GM12878 (cell line): ENCODE results near the gene DYNC1I1. TPM values are rescaled to one million over a fixed set of nuclear protein-coding genes. Genes with fewer than 3 reads are reported as not detected.
A peak's percentile ranks its signal among the peaks of the same experiment; 100 is the strongest.

Experiments used
- ATAC-seq: fragments of 200-7000 bp; cut with Tn5 transposase; 3 replicates; pipeline ENCODE4 v1.9.1; 2020; ENCODE audit warnings: mild to moderate bottlenecking, moderate library complexity
- BruUV-seq: library from RNA; stranded (reverse); fragments of 400-500 nt; replicated peaks from 2 replicates; lab custom pipeline; 2021; lab: Mats Ljungman, UMichigan
- CTCF ChIA-PET: fragments of 300-600 bp; sonication (Branson Sonifier 250); formaldehyde crosslinking; extraction: SDS; loops from one replicate; lab custom pipeline; 2021; ENCODE audit warnings: inconsistent platforms; lab: Yijun Ruan, JAX
- POLR2A ChIA-PET: fragments of 350-600 bp; formaldehyde crosslinking; extraction: SDS; loops from one replicate; lab custom pipeline; 2021; ENCODE audit warnings: inconsistent platforms; lab: Charles Lee
- RAD21 ChIA-PET: fragments of 300-600 bp; sonication (Branson Sonifier 250); formaldehyde crosslinking; loops from one replicate; lab custom pipeline; 2023; ENCODE audit warnings: antibody characterized with exemption; ENCODE audit not compliant: unreplicated experiment; lab: Charles Lee
- SMC1A ChIA-PET: fragments of 300-600 bp; sonication (Branson Sonifier 250); formaldehyde crosslinking; loops from one replicate; lab custom pipeline; 2023; ENCODE audit not compliant: unreplicated experiment, uncharacterized antibody; lab: Charles Lee
- DNase-seq: peaks from one replicate; pipeline ENCODE4 v3.0.0-alpha.2; 2011; ENCODE audit warnings: low read depth, low spot score
- FAIRE-seq: peaks from 3 replicates; lab custom pipeline; 2011; peaks lifted over from hg19 to GRCh38; lab: Jason Lieb, UNC
- H2AFZ ChIP-seq: 2 replicates; pipeline ENCODE4 v1.6.0; 2011; ENCODE audit warnings: low read depth, low read length, control low read depth; ENCODE audit not compliant: control insufficient read depth
- H3K27ac ChIP-seq: 2 replicates; pipeline ENCODE4 v1.5.1; 2011; ENCODE audit warnings: control low read depth; ENCODE audit not compliant: control insufficient read depth, insufficient read depth
- H3K27me3 ChIP-seq, 2 experiments: replicated peaks in 1 of 2; 2 replicates each; pipeline versions ENCODE4 v1.6.0 to v1.6.1; 2011; ENCODE audit warnings: low read length in 1 of 2; ENCODE audit not compliant: control insufficient read depth in 2 of 2, insufficient read depth in 2 of 2
- H3K36me3 ChIP-seq, 2 experiments: 2 replicates each; pipeline ENCODE4 v1.5.1; 2011; ENCODE audit warnings: low read length in 1 of 2; ENCODE audit not compliant: control insufficient read depth in 2 of 2, insufficient read depth in 2 of 2
- H3K4me1 ChIP-seq: 2 replicates; pipeline ENCODE4 v1.6.1; 2011; ENCODE audit warnings: mild to moderate bottlenecking, low read length, moderate library complexity, mixed read lengths; ENCODE audit not compliant: control insufficient read depth, insufficient read depth
- H3K4me2 ChIP-seq: 2 replicates; pipeline ENCODE4 v1.6.0; 2011; ENCODE audit warnings: control low read depth; ENCODE audit not compliant: control insufficient read depth, insufficient read depth
- H3K4me3 ChIP-seq: fragments of 200-600 bp; sonication (generic); 2 replicates; pipeline ENCODE4 v1.5.1; 2016
- H3K79me2 ChIP-seq: 2 replicates; pipeline ENCODE4 v1.6.0; 2011; ENCODE audit warnings: low read length; ENCODE audit not compliant: control insufficient read depth, insufficient read depth
- H3K9ac ChIP-seq: 2 replicates; pipeline ENCODE4 v1.8.0; 2011; ENCODE audit warnings: low read length, control low read depth, mixed read lengths; ENCODE audit not compliant: control insufficient read depth, insufficient read depth
- H3K9me3 ChIP-seq: replicated peaks from 3 replicates; pipeline ENCODE4 v1.5.1; 2011; ENCODE audit warnings: mild to moderate bottlenecking, low read length; ENCODE audit not compliant: control insufficient read depth, insufficient read depth
- H4K20me1 ChIP-seq: 2 replicates; pipeline ENCODE4 v1.6.0; 2011; ENCODE audit not compliant: control insufficient read depth, insufficient read depth
- DPF2 ChIP-seq: fragments of 450-650 bp; IDR thresholded peaks from 2 replicates; pipeline ENCODE4 v1.6.1; 2017; ENCODE audit warnings: mild to moderate bottlenecking
- KAT2A ChIP-seq: conservative IDR thresholded peaks from 2 replicates; pipeline ENCODE4 v1.6.1; 2011; ENCODE audit warnings: low read depth, low read length; ENCODE audit not compliant: control insufficient read depth
- NR2C1 ChIP-seq: fragments of 450-650 bp; IDR thresholded peaks from 2 replicates; pipeline ENCODE4 v1.6.1; 2017; ENCODE audit warnings: antibody characterized with exemption, mild to moderate bottlenecking, moderate library complexity
- WGBS: methylation state at CpG from one replicate; pipeline ENCODE4 v1.1.6; 2016; ENCODE audit warnings: low lambda C conversion rate; ENCODE audit not compliant: insufficient replicate concordance, insufficient coverage; ENCODE audit errors: missing lambda C conversion rate; 5-methylcytosine and 5-hydroxymethylcytosine counted together
- in situ Hi-C: fragments of 300-500 bp; cut with MboI; formaldehyde crosslinking; loops from 9 replicates; pipeline ENCODE4 v1.14.3; 2018; ENCODE audit warnings: mixed read lengths
- intact Hi-C: fragments of 100-400 bp; cut with micrococcal nuclease; formaldehyde crosslinking; loops from one replicate; pipeline ENCODE4 v1.14.2; 2022; ENCODE audit not compliant: unreplicated experiment
- polyA plus RNA-seq, 11 experiments: library from polyadenylated mRNA; depleted of rRNA in 4 of 11; unstranded in 6 of 11; stranded (reverse) in 5 of 11; fragments of >200 nt; fragmentation: Nextera tagmentation in 4 of 11; fragmentation: Illumina TruSeq in 1 of 11; extraction: Ambion mirVana in 4 of 11; extraction: Trizol in 1 of 11; gene quantifications; 1 replicate in 1 of 11; 2 replicates in 10 of 11; pipeline versions ENCODE4 v1.2.1 to v1.2.3, GENCODE V29; 2011 to 2016; ENCODE audit warnings: inconsistent platforms in 2 of 11, missing spikeins in 2 of 11, low read depth in 1 of 11
- total RNA-seq, 4 experiments: library from RNA; depleted of rRNA in 3 of 4; stranded (reverse); fragments of >200 nt in 3 of 4; fragmentation: Illumina TruSeq in 1 of 4; extraction: Trizol in 1 of 4; gene quantifications; 2 replicates each; pipeline versions ENCODE4 v1.2.1 to v1.2.3, GENCODE V29; 2013 to 2021
- TF ChIP-seq, protein P1 (sequence below), 3 experiments: IDR thresholded peaks in 2 of 3; conservative IDR thresholded peaks in 1 of 3; 2 replicates each; pipeline ENCODE4 v1.5.1; 2011; ENCODE audit warnings: low read depth in 3 of 3, low read length in 3 of 3, mild to moderate bottlenecking in 3 of 3, control low read depth in 2 of 3, moderate library complexity in 2 of 3, inconsistent platforms in 1 of 3, mixed read lengths in 1 of 3; ENCODE audit not compliant: control insufficient read depth in 2 of 3, insufficient read depth in 1 of 3; ENCODE audit errors: extremely low read depth in 1 of 3

The DYNC1I1 gene
- total and polyA plus RNA-seq, 10 of the 15 experiments (the other 5 are each of a cell fraction or from before 2014, with no cell fraction given), result 0.05 to 0.91 (median 0.14) TPM; not detected in 3

DNA sequence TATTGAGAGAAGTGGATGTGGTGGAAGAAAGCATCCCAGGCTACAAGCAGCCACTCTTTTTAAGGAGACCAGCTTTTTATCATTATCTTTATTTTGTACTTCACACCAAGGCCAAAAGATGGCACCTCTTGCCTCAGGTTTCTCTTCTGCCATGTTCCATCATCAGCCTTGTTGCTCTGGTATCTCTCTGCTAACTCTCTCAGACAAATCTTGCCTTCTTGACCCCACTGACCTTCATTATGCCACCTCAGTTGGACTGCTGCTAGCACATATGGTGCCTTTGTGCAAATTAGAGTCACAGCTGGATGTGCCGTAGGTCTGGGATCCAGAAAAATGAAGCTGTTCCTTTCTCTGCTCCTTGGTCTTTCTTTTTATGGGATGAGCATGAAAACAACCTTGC, 47.1 kb upstream of the DYNC1I1 start:
- intact Hi-C loops, result no loop called here
- TF ChIP-seq NR2C1, result no peak
- TF ChIP-seq, protein P1, sequence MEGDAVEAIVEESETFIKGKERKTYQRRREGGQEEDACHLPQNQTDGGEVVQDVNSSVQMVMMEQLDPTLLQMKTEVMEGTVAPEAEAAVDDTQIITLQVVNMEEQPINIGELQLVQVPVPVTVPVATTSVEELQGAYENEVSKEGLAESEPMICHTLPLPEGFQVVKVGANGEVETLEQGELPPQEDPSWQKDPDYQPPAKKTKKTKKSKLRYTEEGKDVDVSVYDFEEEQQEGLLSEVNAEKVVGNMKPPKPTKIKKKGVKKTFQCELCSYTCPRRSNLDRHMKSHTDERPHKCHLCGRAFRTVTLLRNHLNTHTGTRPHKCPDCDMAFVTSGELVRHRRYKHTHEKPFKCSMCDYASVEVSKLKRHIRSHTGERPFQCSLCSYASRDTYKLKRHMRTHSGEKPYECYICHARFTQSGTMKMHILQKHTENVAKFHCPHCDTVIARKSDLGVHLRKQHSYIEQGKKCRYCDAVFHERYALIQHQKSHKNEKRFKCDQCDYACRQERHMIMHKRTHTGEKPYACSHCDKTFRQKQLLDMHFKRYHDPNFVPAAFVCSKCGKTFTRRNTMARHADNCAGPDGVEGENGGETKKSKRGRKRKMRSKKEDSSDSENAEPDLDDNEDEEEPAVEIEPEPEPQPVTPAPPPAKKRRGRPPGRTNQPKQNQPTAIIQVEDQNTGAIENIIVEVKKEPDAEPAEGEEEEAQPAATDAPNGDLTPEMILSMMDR (IDR thresholded peaks at IDR 0.05 in 2 of 3, conservative IDR thresholded peaks at IDR 0.05 in 1 of 3; ENCODE audit: control insufficient read depth in 2 of 3, extremely low read depth in 1 of 3, insufficient read depth in 1 of 3, low read depth in 3 of 3, low read length in 3 of 3), result peak in 1 of 3 experiments; percentile 32; a peak in 1 of 6 replicates
- TF ChIP-seq KAT2A, result no peak
- TF ChIP-seq DPF2, result no peak
- CTCF ChIA-PET, result interaction anchor here (0.7 to 10.1 kb wide), 15 partner anchors 9 to 225 kb away, joined by 3 to 421 read pairs (median 6); partner anchors contain the start of gene DYNC1I1
- H3K27ac ChIP-seq, result no peak overlapping the region
- H2AFZ ChIP-seq, result no peak overlapping the region
- SMC1A ChIA-PET, result interaction anchor here (0.8 to 8.2 kb wide), 13 partner anchors 8 to 261 kb away, joined by 3 to 176 read pairs (median 4); no protein-coding TSS in a partner anchor
- peak; percentile 65 for ATAC-seq
- H3K9ac ChIP-seq, result no peak overlapping the region
- no peak for FAIRE-seq
- WGBS, result 0% methylated on average over 1 of the region's 1 CpG
- in situ Hi-C loops, result no loop called here
- H3K4me1 ChIP-seq, result no peaks in the 10 kb centered on the region
- BruUV-seq, result no TSS peak
- H3K4me2 ChIP-seq, result no peak overlapping the region
- POLR2A ChIA-PET, result interaction anchor here (0.9 kb wide), 1 partner anchor 142 kb away, joined by 3 read pairs; no protein-coding TSS in a partner anchor
- no peaks in the 10 kb centered on the region for H3K9me3 ChIP-seq
- no peaks in the 10 kb centered on the region for H3K36me3 ChIP-seq
- DNase-seq, result no peak
- peaks cover 0 to 2% of the 10 kb centered on the region in 2 experiments; a peak in 1 of 4 replicates for H3K27me3 ChIP-seq
- H4K20me1 ChIP-seq, result no peaks in the 10 kb centered on the region
- RAD21 ChIA-PET, result interaction anchor here (0.6 to 7.8 kb wide), 9 partner anchors 47 to 161 kb away, joined by 3 to 183 read pairs (median 4); partner anchors contain the start of gene DYNC1I1
- no peak overlapping the region for H3K4me3 ChIP-seq
- H3K79me2 ChIP-seq, result no peaks in the 10 kb centered on the region
